Effector CD8-positive, alpha-beta T cell (primary cell): ENCODE data around the gene PLEKHH1.

Experiments used
- DNase-seq: peaks from one replicate; lab custom pipeline; 2025; lab: John Stamatoyannopoulos, UW

Gene PLEKHH1

GRCh38 chr14:67510121-67510520, 23.0 kb upstream of the PLEKHH1 start:
- DNase-seq, result no peak

- no peak for DNase-seq
Measured at GRCh38 chr14:67510836-67511235, 22.3 kb upstream of the PLEKHH1 start.

GRCh38 chr14:67512463-67513310, 20.4 kb upstream of the PLEKHH1 start:
- no peak for DNase-seq

- no peak for DNase-seq
Measured at GRCh38 chr14:67513631-67514108, 19.4 kb upstream of the PLEKHH1 start.

- no peak for DNase-seq
Measured at GRCh38 chr14:67514203-67514607, 18.9 kb upstream of the PLEKHH1 start.

GRCh38 chr14:67514650-67515385, 18.3 kb upstream of the PLEKHH1 start:
- peak; percentile 25 for DNase-seq

GRCh38 chr14:67515386-67516079, 17.6 kb upstream of the PLEKHH1 start:
- DNase-seq, result no peak

- no peak for DNase-seq
Measured at GRCh38 chr14:67516676-67517075, 16.4 kb upstream of the PLEKHH1 start.

- no peak for DNase-seq
Measured at GRCh38 chr14:67517083-67517482, 16.0 kb upstream of the PLEKHH1 start.

GRCh38 chr14:67519406-67519805, 13.7 kb upstream of the PLEKHH1 start:
- DNase-seq, result no peak

- no peak for DNase-seq
Measured at GRCh38 chr14:67520482-67520881, 12.6 kb upstream of the PLEKHH1 start.

- DNase-seq, result no peak
Measured at GRCh38 chr14:67522270-67522669, 10.8 kb upstream of the PLEKHH1 start.

- DNase-seq, result no peak
Measured at GRCh38 chr14:67523764-67524633, 9.1 kb upstream of the PLEKHH1 start.

- no peak for DNase-seq
Measured at GRCh38 chr14:67524634-67524963, 8.5 kb upstream of the PLEKHH1 start.

GRCh38 chr14:67525389-67525788, 7.7 kb upstream of the PLEKHH1 start:
- no peak for DNase-seq

GRCh38 chr14:67526181-67526580, 6.9 kb upstream of the PLEKHH1 start:
- no peak for DNase-seq

- no peak for DNase-seq
Measured at GRCh38 chr14:67526676-67527459, 6.2 kb upstream of the PLEKHH1 start.

GRCh38 chr14:67527756-67528155, 5.3 kb upstream of the PLEKHH1 start:
- DNase-seq, result no peak

- no peak for DNase-seq
Measured at GRCh38 chr14:67528276-67528675, 4.8 kb upstream of the PLEKHH1 start.
